HG02623 (cell line): Measurements from ENCODE around the gene TMEM170A.

ENCODE experiments used
- ATAC-seq: cut with Tn5 transposase; IDR thresholded peaks from one replicate; pipeline ENCODE4 v1.9.1; 2021; ENCODE audit warnings: moderate library complexity; ENCODE audit not compliant: unreplicated experiment

TMEM170A gene

GRCh38 chr16:75406943-75407342 lies 57.5 kb downstream of the TMEM170A start:
- no peak for ATAC-seq

GRCh38 chr16:75402821-75403475 lies 61.5 kb downstream of the TMEM170A start:
- no peak for ATAC-seq

- no peak for ATAC-seq
These were observed 62.2 kb downstream of the TMEM170A start for GRCh38 chr16:75402159-75402820.

GRCh38 chr16:75401691-75402090 lies 62.8 kb downstream of the TMEM170A start:
- ATAC-seq = no peak

GRCh38 chr16:75398333-75398732 lies 66.2 kb downstream of the TMEM170A start:
- ATAC-seq = no peak

GRCh38 chr16:75394941-75395340 lies 69.5 kb downstream of the TMEM170A start:
- no peak for ATAC-seq
